Measurements from ENCODE around the gene FNBP1. TPM values are rescaled to one million over a fixed set of nuclear protein-coding genes. Genes with fewer than 3 reads are reported as not detected.

The FNBP1 gene
- total RNA-seq, 6 experiments from 2014 or later: 34.7 to 40.6 (median 35.5) TPM

- Mint-ChIP-seq H3K4me1 (ENCODE audit: low read depth) (peaks cover 34% of the 10 kb centered on the region), H3K36me3 (ENCODE audit: low read depth) (peaks cover 7% of the 10 kb centered on the region; the same call in 1 of the 2 replicates), H3K9me3 (no peaks in the 10 kb centered on the region), H3K27me3 (ENCODE audit: insufficient read depth) (no peaks in the 10 kb centered on the region), H3K27ac (no peak overlapping the region), H3K4me3 (no peak overlapping the region)
- no peak for DNase-seq
- no peak for TF ChIP-seq CTCF (IDR thresholded peaks at IDR 0.05)
These were observed 13.6 kb downstream of the FNBP1 start for GRCh38 chr9:130029223-130029973.

- no peak for TF ChIP-seq CTCF (IDR thresholded peaks at IDR 0.05)
- Mint-ChIP-seq H3K4me1 (ENCODE audit: low read depth) (peaks cover 39% of the 10 kb centered on the region), H3K27me3 (ENCODE audit: insufficient read depth) (no peaks in the 10 kb centered on the region), H3K36me3 (ENCODE audit: low read depth) (peaks cover 7% of the 10 kb centered on the region; the same call in 1 of the 2 replicates), H3K27ac (no peak overlapping the region), H3K4me3 (no peak overlapping the region), H3K9me3 (no peaks in the 10 kb centered on the region)
- no peak for DNase-seq
These were observed 14.3 kb downstream of the FNBP1 start for GRCh38 chr9:130028493-130029222.

GRCh38 chr9:130027533-130028365 is 15.2 kb downstream of the FNBP1 start:
- Mint-ChIP-seq H3K27ac (no peak overlapping the region), H3K4me3 (no peak overlapping the region), H3K36me3 (ENCODE audit: low read depth) (peaks cover 7% of the 10 kb centered on the region; the same call in 1 of the 2 replicates), H3K27me3 (ENCODE audit: insufficient read depth) (no peaks in the 10 kb centered on the region), H3K9me3 (no peaks in the 10 kb centered on the region), H3K4me1 (ENCODE audit: low read depth) (peaks cover 45% of the 10 kb centered on the region)
- no peak for DNase-seq
- TF ChIP-seq CTCF (IDR thresholded peaks at IDR 0.05): no peak

- no peak for DNase-seq
- Mint-ChIP-seq H3K36me3 (ENCODE audit: low read depth) (peaks cover 7% of the 10 kb centered on the region; the same call in 1 of the 2 replicates), H3K4me3 (no peak overlapping the region), H3K9me3 (no peaks in the 10 kb centered on the region), H3K27me3 (ENCODE audit: insufficient read depth) (no peaks in the 10 kb centered on the region), H3K4me1 (ENCODE audit: low read depth) (peaks cover 46% of the 10 kb centered on the region), H3K27ac (no peak overlapping the region)
- no peak for TF ChIP-seq CTCF (IDR thresholded peaks at IDR 0.05)
These were observed 16.2 kb downstream of the FNBP1 start for GRCh38 chr9:130026583-130027340.

GRCh38 chr9:130024597-130024994 is 18.4 kb downstream of the FNBP1 start:
- Mint-ChIP-seq H3K9me3 (no peaks in the 10 kb centered on the region), H3K27ac (no peak overlapping the region), H3K4me3 (peak overlapping the region; percentile 15; the same call in 1 of the 2 replicates), H3K36me3 (ENCODE audit: low read depth) (peaks cover 7% of the 10 kb centered on the region; the same call in 1 of the 2 replicates), H3K27me3 (ENCODE audit: insufficient read depth) (no peaks in the 10 kb centered on the region), H3K4me1 (ENCODE audit: low read depth) (peaks cover 52% of the 10 kb centered on the region)
- DNase-seq: no peak
- no peak for TF ChIP-seq CTCF (IDR thresholded peaks at IDR 0.05)
